GM12878 (cell line): ENCODE results near the gene LBHD1. TPM values are rescaled to one million over a fixed set of nuclear protein-coding genes. Genes with fewer than 3 reads are reported as not detected.

Source experiments
- ATAC-seq: fragments of 200-7000 bp; cut with Tn5 transposase; 3 replicates; pipeline ENCODE4 v1.9.1; 2020; ENCODE audit warnings: mild to moderate bottlenecking, moderate library complexity
- BruUV-seq: library from RNA; stranded (reverse); fragments of 400-500 nt; replicated peaks from 2 replicates; lab custom pipeline; 2021; lab: Mats Ljungman, UMichigan
- CTCF ChIA-PET: fragments of 300-600 bp; sonication (Branson Sonifier 250); formaldehyde crosslinking; extraction: SDS; loops from one replicate; lab custom pipeline; 2021; ENCODE audit warnings: inconsistent platforms; lab: Yijun Ruan, JAX
- POLR2A ChIA-PET: fragments of 350-600 bp; formaldehyde crosslinking; extraction: SDS; loops from one replicate; lab custom pipeline; 2021; ENCODE audit warnings: inconsistent platforms; lab: Charles Lee
- RAD21 ChIA-PET: fragments of 300-600 bp; sonication (Branson Sonifier 250); formaldehyde crosslinking; loops from one replicate; lab custom pipeline; 2023; ENCODE audit warnings: antibody characterized with exemption; ENCODE audit not compliant: unreplicated experiment; lab: Charles Lee
- SMC1A ChIA-PET: fragments of 300-600 bp; sonication (Branson Sonifier 250); formaldehyde crosslinking; loops from one replicate; lab custom pipeline; 2023; ENCODE audit not compliant: unreplicated experiment, uncharacterized antibody; lab: Charles Lee
- DNase-seq: peaks from one replicate; pipeline ENCODE4 v3.0.0-alpha.2; 2011; ENCODE audit warnings: low read depth, low spot score
- FAIRE-seq: peaks from 3 replicates; lab custom pipeline; 2011; peaks lifted over from hg19 to GRCh38; lab: Jason Lieb, UNC
- H2AFZ ChIP-seq: 2 replicates; pipeline ENCODE4 v1.6.0; 2011; ENCODE audit warnings: low read depth, low read length, control low read depth; ENCODE audit not compliant: control insufficient read depth
- H3K27ac ChIP-seq: 2 replicates; pipeline ENCODE4 v1.5.1; 2011; ENCODE audit warnings: control low read depth; ENCODE audit not compliant: control insufficient read depth, insufficient read depth
- H3K27me3 ChIP-seq, 2 experiments: replicated peaks in 1 of 2; 2 replicates each; pipeline versions ENCODE4 v1.6.0 to v1.6.1; 2011; ENCODE audit warnings: low read length in 1 of 2; ENCODE audit not compliant: control insufficient read depth in 2 of 2, insufficient read depth in 2 of 2
- H3K36me3 ChIP-seq, 2 experiments: 2 replicates each; pipeline ENCODE4 v1.5.1; 2011; ENCODE audit warnings: low read length in 1 of 2; ENCODE audit not compliant: control insufficient read depth in 2 of 2, insufficient read depth in 2 of 2
- H3K4me1 ChIP-seq: 2 replicates; pipeline ENCODE4 v1.6.1; 2011; ENCODE audit warnings: mild to moderate bottlenecking, low read length, moderate library complexity, mixed read lengths; ENCODE audit not compliant: control insufficient read depth, insufficient read depth
- H3K4me2 ChIP-seq: 2 replicates; pipeline ENCODE4 v1.6.0; 2011; ENCODE audit warnings: control low read depth; ENCODE audit not compliant: control insufficient read depth, insufficient read depth
- H3K4me3 ChIP-seq: fragments of 200-600 bp; sonication (generic); 2 replicates; pipeline ENCODE4 v1.5.1; 2016
- H3K79me2 ChIP-seq: 2 replicates; pipeline ENCODE4 v1.6.0; 2011; ENCODE audit warnings: low read length; ENCODE audit not compliant: control insufficient read depth, insufficient read depth
- H3K9ac ChIP-seq: 2 replicates; pipeline ENCODE4 v1.8.0; 2011; ENCODE audit warnings: low read length, control low read depth, mixed read lengths; ENCODE audit not compliant: control insufficient read depth, insufficient read depth
- H3K9me3 ChIP-seq: replicated peaks from 3 replicates; pipeline ENCODE4 v1.5.1; 2011; ENCODE audit warnings: mild to moderate bottlenecking, low read length; ENCODE audit not compliant: control insufficient read depth, insufficient read depth
- H4K20me1 ChIP-seq: 2 replicates; pipeline ENCODE4 v1.6.0; 2011; ENCODE audit not compliant: control insufficient read depth, insufficient read depth
- ATF3 ChIP-seq: IDR thresholded peaks from 2 replicates; pipeline ENCODE4 v1.6.1; 2011; ENCODE audit warnings: low read depth, mild to moderate bottlenecking, low read length, moderate library complexity, borderline replicate concordance; ENCODE audit errors: extremely low read depth
- CUX1 ChIP-seq: IDR thresholded peaks from 2 replicates; pipeline ENCODE4 v1.6.1; 2012; ENCODE audit warnings: improper control_type of control experiment, low read depth, low read length; ENCODE audit not compliant: insufficient replicate concordance
- EGR1 ChIP-seq, 2 experiments: IDR thresholded peaks; 1 replicate in 1 of 2; 2 replicates in 1 of 2; pipeline ENCODE4 v1.6.1; 2011 to 2012; ENCODE audit warnings: low read depth in 2 of 2, low read length in 2 of 2, borderline replicate concordance in 1 of 2, mild to moderate bottlenecking in 1 of 2, moderate library complexity in 1 of 2
- IRF4 ChIP-seq: IDR thresholded peaks from 2 replicates; pipeline ENCODE4 v1.6.1; 2011; ENCODE audit warnings: low read depth, low read length
- RB1 ChIP-seq: fragments of 450-650 bp; formaldehyde crosslinking; IDR thresholded peaks from 2 replicates; pipeline ENCODE4 v1.6.1; 2017; ENCODE audit warnings: mild to moderate bottlenecking, borderline replicate concordance
- RFX5 ChIP-seq: IDR thresholded peaks from 2 replicates; pipeline ENCODE4 v1.6.1; 2011; ENCODE audit warnings: low read depth, low read length, improper control_type of control experiment
- SKIL ChIP-seq: fragments of 450-650 bp; IDR thresholded peaks from 2 replicates; pipeline ENCODE4 v1.6.1; 2017; ENCODE audit warnings: mild to moderate bottlenecking, low read depth, inconsistent platforms; ENCODE audit not compliant: poor library complexity, severe bottlenecking
- SMAD5 ChIP-seq: IDR thresholded peaks from 2 replicates; pipeline ENCODE4 v1.6.1; 2016; ENCODE audit warnings: antibody characterized with exemption, low read depth
- SUZ12 ChIP-seq: fragments of 200-600 bp; sonication (generic); IDR thresholded peaks from one replicate; pipeline ENCODE4 v1.6.1; 2018; ENCODE audit warnings: antibody characterized with exemption, mild to moderate bottlenecking; ENCODE audit not compliant: unreplicated experiment
- YBX1 ChIP-seq: fragments of 450-650 bp; IDR thresholded peaks from 2 replicates; pipeline ENCODE4 v1.6.1; 2016; ENCODE audit warnings: antibody characterized with exemption
- YY1 ChIP-seq: IDR thresholded peaks from 2 replicates; pipeline ENCODE4 v1.6.1; 2011; ENCODE audit warnings: low read depth, mild to moderate bottlenecking, low read length
- WGBS: methylation state at CpG from one replicate; pipeline ENCODE4 v1.1.6; 2016; ENCODE audit warnings: low lambda C conversion rate; ENCODE audit not compliant: insufficient replicate concordance, insufficient coverage; ENCODE audit errors: missing lambda C conversion rate; 5-methylcytosine and 5-hydroxymethylcytosine counted together
- in situ Hi-C: fragments of 300-500 bp; cut with MboI; formaldehyde crosslinking; loops from 9 replicates; pipeline ENCODE4 v1.14.3; 2018; ENCODE audit warnings: mixed read lengths
- intact Hi-C: fragments of 100-400 bp; cut with micrococcal nuclease; formaldehyde crosslinking; loops from one replicate; pipeline ENCODE4 v1.14.2; 2022; ENCODE audit not compliant: unreplicated experiment
- polyA plus RNA-seq, 11 experiments: library from polyadenylated mRNA; depleted of rRNA in 4 of 11; unstranded in 6 of 11; stranded (reverse) in 5 of 11; fragments of >200 nt; fragmentation: Nextera tagmentation in 4 of 11; fragmentation: Illumina TruSeq in 1 of 11; extraction: Ambion mirVana in 4 of 11; extraction: Trizol in 1 of 11; gene quantifications; 1 replicate in 1 of 11; 2 replicates in 10 of 11; pipeline versions ENCODE4 v1.2.1 to v1.2.3, GENCODE V29; 2011 to 2016; ENCODE audit warnings: inconsistent platforms in 2 of 11, missing spikeins in 2 of 11, low read depth in 1 of 11
- total RNA-seq, 4 experiments: library from RNA; depleted of rRNA in 3 of 4; stranded (reverse); fragments of >200 nt in 3 of 4; fragmentation: Illumina TruSeq in 1 of 4; extraction: Trizol in 1 of 4; gene quantifications; 2 replicates each; pipeline versions ENCODE4 v1.2.1 to v1.2.3, GENCODE V29; 2013 to 2021

Gene LBHD1
- total and polyA plus RNA-seq, 10 of the 15 experiments (the other 5 are each of a cell fraction or from before 2014, with no cell fraction given) = 0.79 to 12.0 (median 7.6) TPM

GRCh38 chr11:62694455-62695167, 22.5 kb upstream of the LBHD1 start:
- ATAC-seq = peak; percentile 99
- CTCF ChIA-PET = interaction anchor here (0.6 to 3.3 kb wide), 39 partner anchors 9 to 326 kb away, joined by 3 to 48 read pairs (median 4); partner anchors contain the start of genes B3GAT3, BSCL2, C11orf98 and CSKMT
- intact Hi-C loops = loop anchor here (1.0 to 2.0 kb wide), 2 partner anchors 270 to 300 kb away; no protein-coding TSS in a partner anchor
- H3K79me2 ChIP-seq = no peaks in the 10 kb centered on the region
- H3K9me3 ChIP-seq = no peaks in the 10 kb centered on the region
- H2AFZ ChIP-seq = no peak overlapping the region
- H3K4me1 ChIP-seq = no peaks in the 10 kb centered on the region
- RAD21 ChIA-PET = interaction anchor here (0.5 to 3.2 kb wide), 13 partner anchors 15 to 300 kb away, joined by 3 to 18 read pairs (median 4); partner anchors contain the start of genes C11orf98, CSKMT, HNRNPUL2 and LBHD1
- H3K9ac ChIP-seq = no peak overlapping the region
- H3K27me3 ChIP-seq = no peaks in the 10 kb centered on the region
- in situ Hi-C loops = loop anchor here (5.0 to 10.0 kb wide), 2 partner anchors 270 to 297 kb away; no protein-coding TSS in a partner anchor
- H3K4me2 ChIP-seq = no peak overlapping the region
- peak; percentile 88 for FAIRE-seq
- POLR2A ChIA-PET = interaction anchor here (0.6 to 1.0 kb wide), 7 partner anchors 15 to 913 kb away, joined by 3 to 7 read pairs (median 3); partner anchors contain the start of genes B3GAT3, HNRNPUL2 and TTC9C
- SMC1A ChIA-PET = interaction anchor here (0.7 to 3.2 kb wide), 15 partner anchors 12 to 299 kb away, joined by 3 to 17 read pairs (median 3); partner anchors contain the start of genes GANAB and MTA2
- peaks cover 9% of the 10 kb centered on the region in 2 experiments; a peak in 3 of 4 replicates for H3K36me3 ChIP-seq
- H3K27ac ChIP-seq = no peak overlapping the region
- no peaks in the 10 kb centered on the region for H4K20me1 ChIP-seq
- no TSS peak for BruUV-seq
- DNase-seq = no peak
- 15% methylated on average over 14 of the region's 14 CpGs for WGBS
- H3K4me3 ChIP-seq = no peak overlapping the region
- no peak for TF ChIP-seq SMAD5
- TF ChIP-seq CUX1 = no peak
- no peak for TF ChIP-seq YBX1
- TF ChIP-seq YY1 = peak; percentile 77
- TF ChIP-seq SUZ12 = no peak
- TF ChIP-seq SKIL = no peak
- TF ChIP-seq RB1 = 0 out of 2 replicates have a peak, but pooled peaks have one; percentile 23
- no peak for TF ChIP-seq IRF4
- no peak for TF ChIP-seq RFX5
- TF ChIP-seq EGR1 (IDR thresholded peaks at IDR 0.05; ENCODE audit: borderline replicate concordance in 1 of 2, low read depth in 2 of 2, low read length in 2 of 2) = 0 out of 3 replicates have a peak, but pooled peaks of 1 of the 2 experiments have one; percentile 40
- no peak for TF ChIP-seq ATF3
